ENCODE measurements around the gene MPHOSPH9. TPM values are rescaled to one million over a fixed set of nuclear protein-coding genes. Genes with fewer than 3 reads are reported as not detected.

MPHOSPH9 gene
- 17.3 to 24.4 TPM (median 21.4 TPM) in 5 replicates for total RNA-seq (2022; extraction: Qiagen RNA extraction)

GRCh38 chr12:123232807-123233504 is at the start of gene MPHOSPH9, which contains the start of gene MTRFR:
TSS of gene MPHOSPH9 (minus strand) at chr12:123233141. CDS start at chr12:123230364, 2,777 bp downstream.
TSS of gene MTRFR (plus strand) at chr12:123233436. CDS start at chr12:123253675, 20,239 bp downstream.

GRCh38 chr12:123150744-123151456 is 82.0 kb downstream of the MPHOSPH9 start, which contains the start of gene PITPNM2:
TSS of gene PITPNM2 (minus strand) at chr12:123151090. CDS start at chr12:123034590, 116,500 bp downstream.

Other genes with a start within 250 kb of the MPHOSPH9 start
- 12.1 to 22.3 TPM (median 18.8 TPM) in 5 replicates for gene PITPNM2, start 82.1 kb downstream of the MPHOSPH9 start, total RNA-seq (2022; extraction: Qiagen RNA extraction)
- gene MTRFR, start 295 bp upstream of the MPHOSPH9 start, total RNA-seq (2022; extraction: Qiagen RNA extraction), result 13.4 to 17.6 TPM (median 17.0 TPM) in 5 replicates
- gene CDK2AP1, start 38.7 kb upstream of the MPHOSPH9 start, total RNA-seq (2022; extraction: Qiagen RNA extraction), result 106 to 183 TPM (median 158 TPM) in 5 replicates
- 17.6 to 28.0 TPM (median 22.2 TPM) in 5 replicates for gene SBNO1, start 131.7 kb upstream of the MPHOSPH9 start, total RNA-seq (2022; extraction: Qiagen RNA extraction)
- gene KMT5A, start 151.0 kb upstream of the MPHOSPH9 start, total RNA-seq (2022; extraction: Qiagen RNA extraction), result 50.2 to 54.8 TPM (median 53.6 TPM) in 5 replicates
- 1.5 to 2.0 TPM (median 1.6 TPM) in 5 replicates for gene RILPL2, start 203.5 kb upstream of the MPHOSPH9 start, total RNA-seq (2022; extraction: Qiagen RNA extraction)
- gene SNRNP35, start 225.0 kb upstream of the MPHOSPH9 start, total RNA-seq (2022; extraction: Qiagen RNA extraction), result 16.8 to 21.8 TPM (median 19.8 TPM) in 5 replicates